BE2C (cell line): ENCODE measurements around the gene TMEM132C.
"Not testable (repeated sequence)": the region's sequence is repeated elsewhere in the genome, so short reads cannot be mapped to it uniquely, and the experiment has no call there.

Source experiments
- DNase-seq: peaks from one replicate; pipeline ENCODE4 v3.0.0-alpha.2; 2020
- H3K27me3 ChIP-seq: fragments of 250-450 bp; sonication (Bioruptor Pico); 2 replicates; pipeline ENCODE4 v1.5.1; 2020; ENCODE audit warnings: mild to moderate bottlenecking
- H3K36me3 ChIP-seq: fragments of 250-450 bp; sonication (Bioruptor Pico); 2 replicates; pipeline ENCODE4 v1.5.1; 2020; ENCODE audit warnings: mild to moderate bottlenecking
- H3K4me1 ChIP-seq: fragments of 250-450 bp; sonication (Bioruptor Pico); 2 replicates; pipeline ENCODE4 v1.5.1; 2020
- H3K4me3 ChIP-seq: 2 replicates; pipeline ENCODE4 v1.5.1; 2011; ENCODE audit warnings: low read depth, low read length
- H3K9me3 ChIP-seq: fragments of 250-450 bp; sonication (Bioruptor Pico); 2 replicates; pipeline ENCODE4 v1.5.1; 2020
- CTCF ChIP-seq: IDR thresholded peaks from 2 replicates; pipeline ENCODE4 v1.5.1; 2012; ENCODE audit warnings: mild to moderate bottlenecking, low read depth, low read length

The TMEM132C gene

GRCh38 chr12:128468926-128469325 lies 202.0 kb downstream of the TMEM132C start:
- Histone ChIP-seq H3K4me3 (no peak overlapping the region), H3K27me3 (no peaks in the 10 kb centered on the region), H3K9me3 (no peaks in the 10 kb centered on the region; the same call in 1 of the 2 replicates), H3K36me3 (no peaks in the 10 kb centered on the region), H3K4me1 (no peaks in the 10 kb centered on the region)
- no peak for TF ChIP-seq CTCF
- no peak for DNase-seq

GRCh38 chr12:128471491-128471890 lies 204.5 kb downstream of the TMEM132C start:
- no peak for TF ChIP-seq CTCF

GRCh38 chr12:128474916-128475315 lies 207.9 kb downstream of the TMEM132C start:
- TF ChIP-seq CTCF, result no peak
- Histone ChIP-seq H3K4me3 (no peak overlapping the region), H3K27me3 (no peaks in the 10 kb centered on the region), H3K4me1 (no peaks in the 10 kb centered on the region), H3K36me3 (no peaks in the 10 kb centered on the region), H3K9me3 (no peaks in the 10 kb centered on the region; the same call in none of the 2 replicates)
- DNase-seq, result no peak

More at GRCh38 chr12:128471491-128471890, 204.5 kb downstream of the TMEM132C start:
- H3K9me3 ChIP-seq, result no peaks in the 10 kb centered on the region; the same call in 1 of the 2 replicates
- no peaks in the 10 kb centered on the region for H3K27me3 ChIP-seq
- DNase-seq, result no peak
- no peaks in the 10 kb centered on the region for H3K4me1 ChIP-seq
- H3K4me3 ChIP-seq, result no peak overlapping the region
- H3K36me3 ChIP-seq, result no peaks in the 10 kb centered on the region

GRCh38 chr12:128476266-128476665 lies 209.3 kb downstream of the TMEM132C start:
- Histone ChIP-seq H3K4me1 (no peaks in the 10 kb centered on the region), H3K4me3 (no peak overlapping the region), H3K36me3 (no peaks in the 10 kb centered on the region), H3K9me3 (no peaks in the 10 kb centered on the region; the same call in none of the 2 replicates), H3K27me3 (no peaks in the 10 kb centered on the region)
- TF ChIP-seq CTCF, result no peak
- no peak for DNase-seq

GRCh38 chr12:128483526-128484255 lies 216.7 kb downstream of the TMEM132C start:
- H3K4me3 ChIP-seq, result no peak overlapping the region
- no peaks in the 10 kb centered on the region; the same call in 1 of the 2 replicates for H3K9me3 ChIP-seq
- no peaks in the 10 kb centered on the region for H3K36me3 ChIP-seq
- no peaks in the 10 kb centered on the region for H3K27me3 ChIP-seq
- TF ChIP-seq CTCF, result no peak
- H3K4me1 ChIP-seq, result no peaks in the 10 kb centered on the region
- no peak for DNase-seq

GRCh38 chr12:128497376-128497775 lies 230.4 kb downstream of the TMEM132C start:
- H3K9me3 ChIP-seq, H3K4me1 ChIP-seq, DNase-seq, H3K27me3 ChIP-seq, H3K36me3 ChIP-seq, H3K4me3 ChIP-seq: not testable (repeated sequence)
